ENCODE results near the gene EXPH5.

GRCh38 chr11:108629274-108629673 is 35.7 kb upstream of the EXPH5 start:
- TF ChIP-seq POLR2A (IDR thresholded peaks at IDR 0.05) (no peak), CTCF (IDR thresholded peaks at IDR 0.05) (no peak), EP300 (IDR thresholded peaks at IDR 0.05) (no peak)

Measured in sigmoid colon (tissue), 4 donors.